HG02840 (cell line): Measurements from ENCODE around the gene SDK1.

ENCODE experiments used
- ATAC-seq: cut with Tn5 transposase; IDR thresholded peaks from one replicate; pipeline ENCODE4 v1.9.1; 2021; ENCODE audit warnings: mild to moderate bottlenecking, moderate library complexity, moderate number of reproducible peaks; ENCODE audit not compliant: unreplicated experiment, low FRiP score

The SDK1 gene

DNA sequence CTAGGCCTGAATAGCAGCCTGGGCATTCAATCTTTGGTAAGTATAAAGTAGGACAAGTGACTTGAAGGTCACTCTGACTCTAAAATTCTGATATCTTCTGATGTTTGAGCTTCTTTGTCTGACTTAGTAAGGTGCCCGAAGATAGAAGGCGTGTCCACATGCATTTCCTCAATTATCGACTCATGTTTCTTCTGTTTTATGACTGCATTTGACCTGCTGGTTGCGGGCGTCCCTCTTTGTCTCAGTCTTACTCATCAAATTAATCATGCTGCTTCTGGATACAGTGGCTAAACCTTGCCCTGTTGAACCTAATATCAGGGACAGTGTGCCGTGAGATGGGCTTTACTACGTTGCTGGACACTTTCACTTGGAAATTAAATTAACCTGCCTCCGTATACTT lies 534.1 kb downstream of the SDK1 start:
- no peak for ATAC-seq

DNA sequence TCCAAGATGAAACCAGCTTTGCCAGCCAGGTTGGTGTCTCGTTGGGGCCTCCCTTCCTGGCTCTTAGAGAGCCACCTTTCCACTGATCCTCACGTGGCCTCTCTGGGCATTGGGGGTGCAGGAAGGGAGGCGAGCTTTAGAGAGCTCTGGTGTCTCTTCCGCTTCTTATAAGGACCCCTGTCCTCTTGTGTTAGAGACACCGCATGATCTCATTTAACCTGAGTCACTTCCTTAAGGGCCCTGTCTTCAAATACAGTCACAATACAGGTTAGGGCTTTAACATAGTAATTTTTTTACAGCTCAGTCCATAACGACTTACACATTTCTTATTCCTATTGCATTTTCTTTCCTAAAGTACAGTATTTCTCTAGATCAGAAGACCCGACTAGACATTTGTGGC lies 535.8 kb downstream of the SDK1 start:
- ATAC-seq, result no peak

DNA sequence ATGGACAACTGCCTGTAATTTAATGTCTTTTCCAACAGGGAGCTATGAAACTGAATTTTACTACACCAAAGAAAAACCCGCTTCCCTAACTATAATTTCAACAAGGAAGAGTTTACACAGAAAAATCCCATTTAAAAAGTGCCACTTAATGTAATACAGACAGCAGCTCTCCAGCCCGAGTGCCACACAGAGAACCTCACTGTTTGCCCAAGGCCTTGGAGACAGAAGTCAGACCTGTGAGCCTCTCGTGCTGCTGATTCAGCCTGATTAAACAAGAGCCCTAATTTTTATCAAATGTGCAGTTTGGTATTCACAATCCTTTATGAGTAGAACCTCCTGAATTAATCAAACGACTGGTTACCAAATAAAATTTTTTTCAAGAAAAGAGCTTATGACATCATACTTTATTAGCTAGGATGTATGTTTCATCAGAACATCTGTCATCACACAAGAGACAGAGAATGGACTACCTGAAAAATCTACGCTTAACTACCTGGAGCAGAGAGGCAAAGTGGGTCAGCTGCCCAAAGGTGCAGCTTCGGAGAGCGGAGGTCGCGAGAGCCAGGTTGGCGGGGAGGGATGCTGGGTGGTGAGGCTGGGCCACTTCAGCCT lies 543.6 kb downstream of the SDK1 start:
- ATAC-seq, result no peak

DNA sequence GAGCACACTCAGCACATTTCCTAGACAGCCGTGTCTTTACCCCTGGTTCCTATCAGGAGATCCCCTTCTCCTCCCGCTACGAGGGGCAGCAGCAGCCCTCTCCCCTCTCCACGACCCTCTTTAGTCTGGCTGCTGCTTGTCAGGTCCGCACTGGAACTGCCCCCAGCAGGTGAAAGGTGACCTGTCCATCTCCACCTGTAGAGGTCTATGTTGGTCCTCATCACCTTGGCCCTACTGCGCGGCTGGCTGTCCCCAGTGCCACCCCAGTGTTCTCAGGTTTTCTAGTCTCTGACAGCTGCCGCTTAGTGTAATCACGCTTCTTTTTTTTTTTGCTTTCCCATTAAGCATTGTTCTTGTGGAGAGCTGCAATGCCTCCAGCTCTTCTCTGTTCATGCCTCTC lies 545.7 kb downstream of the SDK1 start:
- no peak for ATAC-seq

GRCh38 chr7:3847336-3847735 lies 546.3 kb downstream of the SDK1 start:
- ATAC-seq, result no peak

DNA sequence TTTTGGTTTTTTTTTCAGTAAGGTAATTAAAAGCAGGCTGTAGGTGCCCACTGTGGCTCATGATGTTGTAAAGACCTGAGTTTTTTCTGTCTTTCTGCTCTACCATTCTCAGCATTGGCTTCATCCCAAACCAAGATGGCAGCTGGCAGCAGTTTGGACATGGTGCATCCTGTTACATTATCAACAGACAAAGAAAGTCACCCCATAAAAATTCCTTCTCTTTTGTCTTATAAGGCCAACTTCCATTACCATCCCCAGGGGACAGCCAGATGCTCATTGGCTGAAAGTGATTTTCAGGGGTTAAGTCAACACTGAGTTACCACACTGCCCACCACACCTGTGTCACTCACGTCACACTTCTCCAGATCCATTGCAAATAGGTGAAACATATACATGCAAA lies 558.4 kb downstream of the SDK1 start:
- ATAC-seq, result no peak

DNA sequence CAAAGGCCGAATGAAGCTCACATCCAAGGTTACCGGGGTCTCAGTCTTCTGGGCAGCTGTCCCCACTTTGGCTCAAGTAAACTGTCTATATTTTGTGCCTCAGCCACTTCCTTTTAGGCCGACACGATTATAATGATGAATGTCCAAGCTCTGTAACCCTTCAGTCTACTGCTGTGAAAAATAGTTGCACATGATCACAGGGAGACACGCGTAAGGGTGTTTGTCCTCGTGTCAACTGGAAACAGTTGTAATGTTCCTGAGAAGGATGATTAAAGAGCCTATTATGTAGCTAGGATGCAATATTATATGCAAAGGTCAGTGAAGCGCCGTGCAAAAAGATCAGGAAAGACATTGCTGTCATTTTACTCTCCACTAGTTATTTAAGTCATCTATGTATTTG lies 559.9 kb downstream of the SDK1 start:
- no peak for ATAC-seq

DNA sequence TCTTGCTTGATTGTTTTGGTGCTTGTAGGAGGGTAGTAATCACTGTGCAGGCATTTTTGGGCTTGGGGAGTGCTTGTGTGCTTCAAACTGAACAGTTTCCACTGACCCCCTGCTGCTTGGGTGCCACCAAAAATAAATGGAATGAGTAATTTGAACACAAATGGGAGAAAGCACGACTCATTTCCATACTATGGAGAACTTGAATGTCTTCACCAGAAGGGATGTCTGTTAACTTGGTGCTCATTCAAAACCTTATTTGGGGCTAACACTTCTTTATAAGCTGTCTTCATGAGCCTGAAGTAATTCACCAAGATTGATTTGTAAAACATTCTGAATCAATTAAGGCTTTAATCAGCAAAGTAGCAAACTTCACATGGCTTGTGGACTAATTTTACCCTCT lies 560.3 kb downstream of the SDK1 start:
- ATAC-seq, result no peak

GRCh38 chr7:3861941-3862340 lies 560.9 kb downstream of the SDK1 start:
- ATAC-seq, result no peak

DNA sequence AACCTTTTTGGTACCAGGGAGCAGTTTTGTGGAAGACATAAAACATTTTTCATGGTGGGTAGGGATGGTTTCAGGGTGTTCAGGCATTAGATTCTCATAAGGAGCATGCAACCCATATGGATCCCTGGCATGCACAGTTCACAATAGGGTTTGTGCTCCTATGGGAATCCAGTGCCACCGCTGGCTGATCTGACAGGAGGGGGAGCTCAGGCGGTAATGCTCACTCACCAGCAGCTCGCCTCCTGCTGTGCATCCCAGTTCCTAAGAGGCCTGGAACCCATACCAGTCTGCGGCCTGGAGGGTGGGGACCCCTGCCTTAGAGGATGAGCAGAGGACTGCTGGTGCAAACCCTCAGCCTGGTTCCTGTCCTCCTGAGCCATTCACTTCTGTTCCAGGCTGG lies 561.7 kb downstream of the SDK1 start:
- no peak for ATAC-seq

GRCh38 chr7:3866277-3866676 lies 565.2 kb downstream of the SDK1 start:
- ATAC-seq, result no peak

DNA sequence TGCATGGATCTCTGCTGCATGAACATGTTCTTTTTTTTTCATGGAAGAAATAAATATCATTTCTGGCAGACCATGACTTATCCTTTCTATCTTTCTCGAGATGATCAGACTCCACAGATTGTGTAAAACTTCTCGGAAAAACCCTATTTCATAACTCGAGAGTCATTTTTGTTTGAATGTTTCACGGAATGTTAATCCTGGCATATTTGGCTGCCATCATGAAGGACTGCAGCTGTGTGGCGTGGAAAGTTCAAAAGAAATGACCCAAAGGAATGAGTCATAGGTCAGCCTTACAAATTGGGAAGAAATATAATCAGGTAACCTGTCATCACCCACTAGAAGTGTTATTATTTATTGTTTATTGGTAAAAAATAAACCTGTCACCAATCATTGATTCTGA lies 566.8 kb downstream of the SDK1 start:
- ATAC-seq, result no peak

DNA sequence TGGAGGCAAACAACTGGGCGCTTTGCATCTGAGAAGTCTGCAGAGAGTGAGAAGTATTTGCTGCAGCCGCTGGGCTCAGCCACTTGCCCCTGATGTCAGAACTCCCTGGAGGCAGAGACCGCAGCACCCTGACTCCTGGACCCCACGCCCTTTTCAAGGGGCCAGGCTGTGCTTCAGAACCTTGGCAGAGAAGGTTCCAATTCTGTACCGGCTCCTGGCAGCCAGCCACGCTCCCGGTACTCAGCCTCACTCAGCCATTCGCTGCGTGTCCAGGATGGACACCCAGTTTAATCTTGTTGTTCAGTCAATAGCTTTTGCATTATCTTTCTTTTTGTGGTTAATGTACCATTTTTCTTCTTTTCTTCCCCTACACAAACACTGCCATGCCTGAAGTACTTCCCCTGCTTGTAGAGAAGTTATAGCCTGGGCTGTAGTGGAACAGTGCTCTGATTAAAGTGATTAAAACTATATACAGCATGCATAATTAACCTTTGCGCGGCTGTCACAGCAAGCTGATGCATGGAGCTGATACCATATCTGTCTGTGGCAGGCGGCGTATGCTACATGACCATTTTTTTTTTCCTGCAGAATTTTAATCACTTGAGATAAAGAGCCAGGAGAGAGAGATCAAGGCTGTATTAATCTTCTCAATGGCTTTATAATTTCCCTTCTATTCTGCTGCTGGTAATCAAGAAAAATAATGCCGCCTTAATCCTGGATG lies 578.5 kb downstream of the SDK1 start:
- no peak for ATAC-seq

DNA sequence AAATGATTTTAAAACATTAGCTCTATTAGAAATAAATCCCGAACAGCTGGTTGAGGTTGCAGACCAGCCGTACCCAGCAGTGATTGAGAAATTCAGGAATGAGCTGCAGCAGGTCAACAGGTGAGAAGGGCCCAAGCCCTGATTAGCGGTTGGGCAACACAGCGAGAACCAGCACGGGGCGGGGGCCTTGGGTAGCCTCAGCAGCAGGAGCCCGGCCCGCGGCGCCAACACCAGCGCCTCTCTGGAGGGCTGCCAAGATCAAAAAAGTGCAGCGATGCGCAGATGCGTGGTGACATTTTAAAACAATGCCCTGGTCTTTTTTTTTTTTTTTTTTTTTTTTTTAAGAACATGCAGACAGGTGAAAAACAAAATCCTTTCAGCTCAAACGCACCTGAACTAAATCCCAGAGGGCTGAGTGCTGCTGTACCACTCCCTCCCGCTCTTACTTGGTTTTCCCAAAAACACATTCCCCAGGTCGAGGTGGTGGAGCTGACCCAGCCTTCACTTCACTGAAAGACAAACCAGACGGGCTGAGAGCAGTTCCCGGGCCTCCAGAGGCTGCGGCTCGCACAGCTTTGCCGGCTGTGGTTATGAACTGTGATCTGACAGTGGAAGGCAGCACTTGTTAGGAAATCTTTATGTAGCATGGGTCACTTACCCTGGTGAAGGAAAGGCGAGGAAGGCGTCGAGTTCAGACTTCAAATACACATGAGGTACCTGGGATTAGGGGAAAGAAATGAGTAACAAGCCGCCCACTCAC lies 579.4 kb downstream of the SDK1 start:
- no peak for ATAC-seq

DNA sequence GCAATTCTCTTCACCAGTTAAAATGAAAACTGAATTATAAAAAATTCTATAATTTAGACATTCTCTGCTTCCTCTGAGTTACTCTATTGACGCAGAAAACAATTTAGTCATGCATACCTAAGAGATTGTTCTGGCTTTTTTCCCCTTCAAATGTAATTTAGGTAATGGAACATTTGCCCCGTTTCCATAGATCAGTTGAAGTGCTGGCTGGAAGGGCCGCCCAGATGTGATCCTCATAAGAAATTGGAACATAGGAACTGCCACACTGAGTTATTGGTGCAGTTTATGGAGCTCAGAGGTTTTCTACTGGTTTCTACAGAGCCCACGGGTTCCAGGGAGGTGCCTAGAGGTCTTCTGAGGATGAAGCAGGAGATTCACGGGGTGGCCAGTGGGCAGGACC lies 581.7 kb downstream of the SDK1 start:
- no peak for ATAC-seq

- ATAC-seq, result no peak
Observed at GRCh38 chr7:3884543-3884942, 583.5 kb downstream of the SDK1 start.

DNA sequence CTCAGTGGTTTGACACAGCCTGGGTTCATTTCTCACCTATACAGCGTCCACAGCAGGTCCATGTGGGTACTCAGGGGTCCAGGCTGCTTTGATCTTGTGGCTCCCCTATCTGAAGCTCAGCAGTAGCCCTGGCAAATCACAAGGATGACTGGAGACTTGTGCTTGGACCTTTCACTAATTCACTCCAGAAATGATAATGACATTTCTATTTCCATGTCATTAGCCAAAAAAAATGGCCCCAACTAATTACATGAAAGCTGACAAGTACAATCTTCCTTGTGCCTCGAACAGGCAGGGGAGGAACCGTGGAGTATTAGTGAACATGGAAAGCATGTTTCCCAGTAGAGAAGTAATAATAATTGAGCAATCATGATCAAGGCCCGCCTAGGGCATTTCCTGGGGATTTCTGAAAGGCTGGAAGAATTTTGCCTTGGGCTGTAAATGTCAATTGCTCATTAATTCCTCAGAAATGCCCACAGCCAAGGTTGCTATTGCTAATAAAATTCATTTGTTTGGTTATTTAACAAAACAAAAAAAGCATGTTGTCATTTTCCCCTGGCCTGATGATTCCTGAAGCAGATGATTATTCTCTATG lies 586.1 kb downstream of the SDK1 start:
- ATAC-seq, result no peak

DNA sequence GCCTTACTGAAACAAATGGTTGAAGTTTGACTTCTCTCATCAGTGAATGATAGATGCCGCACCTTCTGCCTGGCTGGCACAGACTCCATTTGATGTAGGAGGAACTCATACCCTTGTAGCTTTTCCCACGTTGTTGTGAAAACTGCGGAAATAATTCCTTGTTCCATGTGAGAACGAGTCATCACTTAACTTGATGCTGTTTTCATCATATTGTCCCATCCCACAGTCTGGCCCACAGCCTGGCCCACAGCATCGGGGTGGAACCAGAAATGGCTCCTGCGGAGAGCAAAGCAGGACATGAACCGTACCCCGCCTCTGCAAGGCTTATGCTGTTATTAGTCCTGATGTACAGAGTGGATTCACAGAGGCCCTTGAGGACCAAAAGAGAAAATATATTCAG lies 587.0 kb downstream of the SDK1 start:
- no peak for ATAC-seq

DNA sequence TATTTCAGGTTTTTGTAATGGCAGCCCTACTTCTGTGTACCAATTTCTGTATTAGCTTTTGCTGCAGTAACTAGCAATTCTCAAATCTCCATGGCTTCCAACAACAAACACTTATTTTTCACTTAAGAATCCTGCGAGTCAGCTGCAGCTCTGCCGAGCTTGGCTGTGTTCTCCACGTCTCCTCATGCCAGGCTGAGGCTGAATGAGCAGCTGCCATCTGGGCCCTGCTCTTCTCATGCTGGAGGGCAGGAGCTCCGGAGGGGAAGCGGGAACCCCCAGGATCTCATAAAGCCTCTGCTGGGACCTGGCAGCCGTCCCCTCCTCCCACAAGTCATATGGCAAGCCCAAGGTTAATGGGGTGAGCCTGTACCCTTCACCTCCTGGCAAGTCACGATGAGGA lies 591.1 kb downstream of the SDK1 start:
- no peak for ATAC-seq

- no peak for ATAC-seq
Observed at GRCh38 chr7:3892686-3893085, 591.6 kb downstream of the SDK1 start.

- ATAC-seq, result no peak
Observed at GRCh38 chr7:3893151-3893788, 592.2 kb downstream of the SDK1 start.
